ENCODE results near the gene LIPA.

The LIPA gene

GRCh38 chr10:89269433-89270152, 18.0 kb upstream of the LIPA start:
- H3K4me1 ChIP-seq (ENCODE audit: control insufficient read depth in 1 of 2, insufficient read depth in 1 of 2, low read depth in 1 of 2, low read length in 1 of 2): no peaks in the 10 kb centered on the region
- no peaks in the 10 kb centered on the region for H3K9me3 ChIP-seq
- no peaks in the 10 kb centered on the region for H3K36me3 ChIP-seq
- H3K4me3 ChIP-seq (ENCODE audit: low read depth in 1 of 2, low read length in 1 of 2): no peak overlapping the region
- TF ChIP-seq, protein P1, sequence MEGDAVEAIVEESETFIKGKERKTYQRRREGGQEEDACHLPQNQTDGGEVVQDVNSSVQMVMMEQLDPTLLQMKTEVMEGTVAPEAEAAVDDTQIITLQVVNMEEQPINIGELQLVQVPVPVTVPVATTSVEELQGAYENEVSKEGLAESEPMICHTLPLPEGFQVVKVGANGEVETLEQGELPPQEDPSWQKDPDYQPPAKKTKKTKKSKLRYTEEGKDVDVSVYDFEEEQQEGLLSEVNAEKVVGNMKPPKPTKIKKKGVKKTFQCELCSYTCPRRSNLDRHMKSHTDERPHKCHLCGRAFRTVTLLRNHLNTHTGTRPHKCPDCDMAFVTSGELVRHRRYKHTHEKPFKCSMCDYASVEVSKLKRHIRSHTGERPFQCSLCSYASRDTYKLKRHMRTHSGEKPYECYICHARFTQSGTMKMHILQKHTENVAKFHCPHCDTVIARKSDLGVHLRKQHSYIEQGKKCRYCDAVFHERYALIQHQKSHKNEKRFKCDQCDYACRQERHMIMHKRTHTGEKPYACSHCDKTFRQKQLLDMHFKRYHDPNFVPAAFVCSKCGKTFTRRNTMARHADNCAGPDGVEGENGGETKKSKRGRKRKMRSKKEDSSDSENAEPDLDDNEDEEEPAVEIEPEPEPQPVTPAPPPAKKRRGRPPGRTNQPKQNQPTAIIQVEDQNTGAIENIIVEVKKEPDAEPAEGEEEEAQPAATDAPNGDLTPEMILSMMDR (IDR thresholded peaks at IDR 0.05): no peak
- no peaks in the 10 kb centered on the region for H3K27me3 ChIP-seq
- H3K27ac ChIP-seq: no peak overlapping the region

DNA sequence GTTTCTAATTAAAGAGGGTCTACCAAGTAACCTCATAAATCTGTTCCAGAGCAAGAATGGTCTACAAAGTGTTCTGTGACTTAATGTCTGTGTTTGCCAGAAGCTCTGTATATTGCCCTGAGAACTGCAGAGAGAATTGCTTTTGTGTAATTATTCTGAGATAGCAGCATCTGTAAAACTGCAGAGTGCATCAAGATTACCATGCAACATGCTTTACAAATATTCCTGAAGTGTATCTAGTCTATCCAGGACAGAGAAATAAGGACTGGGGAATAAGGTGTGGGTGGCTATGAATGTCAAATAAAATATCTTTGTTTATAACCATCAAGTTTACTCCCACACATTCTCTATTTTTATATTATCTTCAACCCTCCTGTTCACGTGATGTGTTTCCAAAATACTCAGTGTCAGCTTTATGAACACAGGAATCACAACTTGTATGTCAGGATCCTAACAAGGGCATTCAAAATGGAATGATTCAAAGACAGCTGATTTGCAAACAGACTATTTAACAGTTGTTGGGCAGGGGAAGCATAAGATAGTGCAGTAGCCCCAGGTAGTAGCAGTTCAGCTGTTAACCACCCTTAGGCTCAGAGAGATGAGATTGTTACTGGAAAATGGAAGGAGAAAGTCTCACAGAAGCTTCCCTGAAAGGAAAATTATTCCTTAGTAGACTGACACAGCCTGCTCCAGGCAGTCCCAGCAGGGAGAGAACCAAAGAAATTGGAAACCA, 15.3 kb upstream of the LIPA start:
- Histone ChIP-seq H3K4me1 (ENCODE audit: control insufficient read depth in 1 of 2, insufficient read depth in 1 of 2, low read depth in 1 of 2, low read length in 1 of 2) (no peaks in the 10 kb centered on the region), H3K27me3 (no peaks in the 10 kb centered on the region), H3K27ac (no peak overlapping the region), H3K4me3 (ENCODE audit: low read depth in 1 of 2, low read length in 1 of 2) (no peak overlapping the region), H3K36me3 (no peaks in the 10 kb centered on the region), H3K9me3 (no peaks in the 10 kb centered on the region)
- TF ChIP-seq, protein P1 (IDR thresholded peaks at IDR 0.05): no peak

- H3K27me3 ChIP-seq: no peaks in the 10 kb centered on the region
- no peak overlapping the region for H3K4me3 ChIP-seq (ENCODE audit: low read depth in 1 of 2, low read length in 1 of 2)
- H3K27ac ChIP-seq: no peak overlapping the region
- TF ChIP-seq, protein P1 (IDR thresholded peaks at IDR 0.05): no peak
- no peaks in the 10 kb centered on the region for H3K36me3 ChIP-seq
- no peaks in the 10 kb centered on the region for H3K9me3 ChIP-seq
- peaks cover 4 to 7% of the 10 kb centered on the region in 2 experiments for H3K4me1 ChIP-seq (ENCODE audit: control insufficient read depth in 1 of 2, insufficient read depth in 1 of 2, low read depth in 1 of 2, low read length in 1 of 2)
Measured at GRCh38 chr10:89263531-89263930, 12.0 kb upstream of the LIPA start.

DNA sequence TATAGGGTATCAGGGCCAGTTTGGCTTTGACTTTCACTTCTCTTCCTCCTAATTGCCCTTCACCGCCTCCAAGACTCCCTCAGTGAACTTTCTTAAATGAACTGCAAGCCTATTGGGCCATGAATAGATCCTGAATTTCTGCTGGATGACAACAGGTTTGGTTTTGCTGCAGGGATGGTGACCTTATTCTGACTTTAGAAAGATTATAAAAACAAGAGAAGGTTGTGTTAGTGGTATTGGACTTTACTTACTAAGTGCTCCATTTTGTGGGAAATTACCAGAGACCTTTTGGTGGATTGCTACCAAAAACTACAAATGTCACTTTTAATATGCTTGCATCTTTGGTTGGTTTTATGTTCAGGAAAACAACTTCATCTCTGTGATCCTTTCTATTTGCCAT, 11.5 kb upstream of the LIPA start:
- Histone ChIP-seq H3K27me3 (no peaks in the 10 kb centered on the region), H3K9me3 (no peaks in the 10 kb centered on the region), H3K4me3 (ENCODE audit: low read depth in 1 of 2, low read length in 1 of 2) (no peak overlapping the region), H3K36me3 (no peaks in the 10 kb centered on the region), H3K27ac (no peak overlapping the region), H3K4me1 (ENCODE audit: control insufficient read depth in 1 of 2, insufficient read depth in 1 of 2, low read depth in 1 of 2, low read length in 1 of 2) (peaks cover 4 to 7% of the 10 kb centered on the region in 2 experiments)
- TF ChIP-seq, protein P1 (IDR thresholded peaks at IDR 0.05): no peak

DNA sequence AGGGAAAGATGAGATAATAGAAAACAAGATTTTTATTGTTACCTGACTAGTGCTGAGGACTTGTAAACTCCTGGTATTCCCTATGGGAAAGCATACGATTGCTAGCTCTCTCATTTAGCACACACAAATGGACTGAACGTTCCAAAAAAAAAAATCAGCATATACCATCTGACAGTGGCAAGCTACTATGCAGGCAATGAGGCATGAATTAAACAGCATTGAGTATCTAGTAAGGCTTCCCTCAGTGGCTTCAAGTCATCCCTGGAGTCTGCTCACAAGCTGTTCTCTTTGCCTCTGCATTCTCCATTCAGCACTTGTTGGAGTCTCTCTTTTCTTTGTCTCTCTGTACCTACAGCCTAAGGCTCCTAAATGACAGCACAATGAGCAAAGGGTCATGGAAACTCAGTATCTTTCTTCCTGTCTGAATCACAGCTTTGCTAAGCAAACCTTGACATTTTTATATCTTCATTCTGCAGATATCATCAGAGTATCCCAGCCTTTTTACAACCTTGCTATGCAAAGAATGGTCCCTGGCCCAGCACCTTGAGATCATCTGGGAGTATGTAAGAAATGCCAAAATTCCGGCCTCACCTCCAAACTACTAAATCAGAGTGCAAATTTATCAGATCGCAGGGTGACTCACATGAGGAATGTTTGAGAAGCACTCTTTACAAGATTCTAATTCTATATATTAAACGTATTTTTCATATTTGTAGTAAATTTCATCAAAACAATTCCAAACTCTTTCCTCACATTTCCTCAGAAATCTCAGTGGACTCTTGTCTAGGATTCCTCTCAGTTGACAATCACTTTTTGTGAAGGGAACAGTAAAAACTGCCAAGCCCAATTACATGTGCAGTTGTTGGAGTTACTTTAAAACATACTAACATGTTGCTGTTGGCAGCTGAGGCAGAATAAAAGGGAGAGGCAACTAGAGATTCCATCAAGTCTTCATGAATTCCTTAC, 10.8 kb upstream of the LIPA start:
- Histone ChIP-seq H3K9me3 (no peaks in the 10 kb centered on the region), H3K27me3 (peaks cover 3% of the 10 kb centered on the region), H3K4me3 (ENCODE audit: low read depth in 1 of 2, low read length in 1 of 2) (no peak overlapping the region), H3K27ac (no peak overlapping the region), H3K36me3 (no peaks in the 10 kb centered on the region), H3K4me1 (ENCODE audit: control insufficient read depth in 1 of 2, insufficient read depth in 1 of 2, low read depth in 1 of 2, low read length in 1 of 2) (peaks cover 4 to 7% of the 10 kb centered on the region in 2 experiments)
- TF ChIP-seq, protein P1 (IDR thresholded peaks at IDR 0.05): no peak
